ENCODE measurements around the gene MEIOSIN.

DNA sequence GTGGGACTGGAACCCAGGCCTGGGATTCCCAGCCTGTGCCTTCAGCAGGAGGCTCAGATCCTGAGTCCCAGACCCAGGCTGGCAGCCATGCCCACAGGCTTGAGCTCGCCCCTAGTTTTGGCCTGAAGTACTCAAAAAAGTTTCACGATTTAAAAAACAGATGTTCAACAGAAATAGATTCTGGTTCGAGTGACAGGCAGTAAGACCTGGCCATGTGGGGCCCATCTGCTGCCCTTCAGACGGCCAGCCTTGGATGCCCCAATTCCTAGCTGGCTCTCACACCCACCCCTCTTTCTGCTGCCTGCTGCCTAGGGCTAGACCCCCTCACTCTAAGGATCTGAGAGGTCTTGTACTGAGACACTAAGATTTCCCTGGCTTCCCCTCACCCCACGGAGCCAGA, 51.9 kb downstream of the MEIOSIN start:
- TF ChIP-seq POLR2A (IDR thresholded peaks at IDR 0.05), result no peak
- TF ChIP-seq, protein P1, sequence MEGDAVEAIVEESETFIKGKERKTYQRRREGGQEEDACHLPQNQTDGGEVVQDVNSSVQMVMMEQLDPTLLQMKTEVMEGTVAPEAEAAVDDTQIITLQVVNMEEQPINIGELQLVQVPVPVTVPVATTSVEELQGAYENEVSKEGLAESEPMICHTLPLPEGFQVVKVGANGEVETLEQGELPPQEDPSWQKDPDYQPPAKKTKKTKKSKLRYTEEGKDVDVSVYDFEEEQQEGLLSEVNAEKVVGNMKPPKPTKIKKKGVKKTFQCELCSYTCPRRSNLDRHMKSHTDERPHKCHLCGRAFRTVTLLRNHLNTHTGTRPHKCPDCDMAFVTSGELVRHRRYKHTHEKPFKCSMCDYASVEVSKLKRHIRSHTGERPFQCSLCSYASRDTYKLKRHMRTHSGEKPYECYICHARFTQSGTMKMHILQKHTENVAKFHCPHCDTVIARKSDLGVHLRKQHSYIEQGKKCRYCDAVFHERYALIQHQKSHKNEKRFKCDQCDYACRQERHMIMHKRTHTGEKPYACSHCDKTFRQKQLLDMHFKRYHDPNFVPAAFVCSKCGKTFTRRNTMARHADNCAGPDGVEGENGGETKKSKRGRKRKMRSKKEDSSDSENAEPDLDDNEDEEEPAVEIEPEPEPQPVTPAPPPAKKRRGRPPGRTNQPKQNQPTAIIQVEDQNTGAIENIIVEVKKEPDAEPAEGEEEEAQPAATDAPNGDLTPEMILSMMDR (IDR thresholded peaks at IDR 0.05), result no peak
- no peak for TF ChIP-seq EP300 (IDR thresholded peaks at IDR 0.05; ENCODE audit: low read depth)
- TF ChIP-seq POLR2AphosphoS5 (IDR thresholded peaks at IDR 0.05), result no peak

Data from transverse colon (tissue), 4 donors.